ENCODE results near the gene PLEKHB2.
"Not testable (repeated sequence)": the region's sequence is repeated elsewhere in the genome, so short reads cannot be mapped to it uniquely, and the experiment has no call there.

Gene PLEKHB2

GRCh38 chr2:131142849-131143248, 37.7 kb downstream of the PLEKHB2 start:
- no peak for DNase-seq (ENCODE audit: low read depth in 2 of 3, low spot score in 1 of 3)

DNA sequence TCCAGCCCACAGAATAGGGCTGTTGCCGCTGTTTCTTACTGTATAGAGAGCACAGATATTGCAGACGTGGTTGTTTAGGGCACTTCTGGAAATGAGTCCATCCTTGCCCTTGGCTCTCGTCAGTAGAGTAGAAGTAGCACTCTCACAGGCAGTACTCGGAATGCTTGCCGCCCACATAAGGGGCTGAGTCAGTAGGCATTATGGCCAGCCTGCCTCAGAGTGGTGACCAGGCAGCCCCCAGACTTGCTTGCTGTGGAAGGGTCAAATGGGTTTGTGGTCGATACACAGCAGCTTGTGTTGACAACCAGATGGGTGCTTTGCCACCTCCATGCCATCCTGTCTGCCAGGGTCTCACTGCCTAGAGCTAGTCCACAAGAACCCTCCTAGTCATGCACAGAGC, 38.7 kb downstream of the PLEKHB2 start:
- DNase-seq (ENCODE audit: low read depth in 2 of 3, low spot score in 1 of 3): no peak

DNA sequence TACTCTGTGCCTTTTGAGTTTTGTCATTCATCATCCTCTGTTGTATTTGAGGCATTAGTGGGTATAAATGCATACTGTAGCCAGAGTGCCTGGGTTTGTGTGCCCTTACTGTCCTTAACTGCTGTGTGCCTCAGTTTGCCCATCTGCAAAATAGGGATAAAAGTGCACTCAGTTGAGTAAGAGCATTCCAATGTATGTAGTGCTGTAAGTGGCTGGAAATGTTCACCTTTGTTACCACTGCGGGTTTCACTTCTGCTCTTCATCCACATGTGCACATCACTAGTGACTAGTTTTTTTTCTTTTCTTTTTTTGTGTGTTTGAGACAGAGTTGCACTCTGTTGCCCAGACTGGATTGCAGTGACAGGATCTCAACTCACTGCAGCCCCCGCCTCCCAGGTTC, 39.9 kb downstream of the PLEKHB2 start:
- no peak for DNase-seq (ENCODE audit: low read depth in 2 of 3, low spot score in 1 of 3)

GRCh38 chr2:131146231-131146630, 41.1 kb downstream of the PLEKHB2 start:
- no peak for DNase-seq (ENCODE audit: low read depth in 2 of 3, low spot score in 1 of 3)

GRCh38 chr2:131146749-131147148, 41.6 kb downstream of the PLEKHB2 start:
- DNase-seq (ENCODE audit: low read depth in 2 of 3, low spot score in 1 of 3): no peak

DNA sequence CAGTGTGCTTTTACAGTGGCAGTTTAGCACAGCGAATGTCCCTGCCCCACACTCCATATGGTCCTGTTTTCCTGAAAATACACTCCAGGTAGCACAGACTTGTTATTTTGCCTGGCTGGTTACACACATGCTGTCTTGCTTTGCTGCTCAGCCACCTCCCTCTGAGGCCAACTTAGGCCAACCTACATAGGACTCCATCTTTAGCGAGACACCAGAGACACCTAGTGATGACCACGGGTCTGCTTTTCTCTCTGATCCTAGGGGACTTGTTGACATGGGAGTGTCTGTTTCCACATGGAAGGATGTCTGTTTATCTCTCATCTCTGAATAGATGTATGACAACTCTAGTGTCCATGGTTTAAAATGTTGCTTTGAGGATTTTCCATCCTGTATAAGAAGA, 43.3 kb downstream of the PLEKHB2 start:
- DNase-seq (ENCODE audit: low read depth in 2 of 3, low spot score in 1 of 3): no peak

- DNase-seq (ENCODE audit: low read depth in 2 of 3, low spot score in 1 of 3): not testable (repeated sequence)
Observed at GRCh38 chr2:131150109-131150508, 45.0 kb downstream of the PLEKHB2 start.

GRCh38 chr2:131151398-131151797, 46.3 kb downstream of the PLEKHB2 start:
- no peak for DNase-seq (ENCODE audit: low read depth in 2 of 3, low spot score in 1 of 3)

DNA sequence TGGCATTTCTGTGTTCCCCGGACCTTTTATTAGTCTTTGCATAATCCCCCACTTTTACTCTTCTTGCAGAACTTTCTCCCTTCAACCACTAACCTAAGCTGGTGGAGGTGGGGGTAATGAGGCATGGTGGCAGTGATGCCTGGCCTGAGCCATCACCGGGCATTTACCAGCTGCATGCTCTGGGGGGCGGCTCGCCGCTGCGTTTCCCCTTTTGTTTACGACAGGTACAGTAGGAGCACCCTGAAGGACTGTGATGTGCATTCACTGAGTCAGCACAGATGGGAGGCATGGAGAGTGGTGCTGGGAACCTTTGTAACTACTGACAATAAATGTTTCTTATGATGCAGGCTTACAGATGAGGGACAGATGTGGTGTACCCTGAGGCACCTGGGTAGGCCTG, 46.9 kb downstream of the PLEKHB2 start:
- DNase-seq (ENCODE audit: low read depth in 2 of 3, low spot score in 1 of 3): no peak

DNA sequence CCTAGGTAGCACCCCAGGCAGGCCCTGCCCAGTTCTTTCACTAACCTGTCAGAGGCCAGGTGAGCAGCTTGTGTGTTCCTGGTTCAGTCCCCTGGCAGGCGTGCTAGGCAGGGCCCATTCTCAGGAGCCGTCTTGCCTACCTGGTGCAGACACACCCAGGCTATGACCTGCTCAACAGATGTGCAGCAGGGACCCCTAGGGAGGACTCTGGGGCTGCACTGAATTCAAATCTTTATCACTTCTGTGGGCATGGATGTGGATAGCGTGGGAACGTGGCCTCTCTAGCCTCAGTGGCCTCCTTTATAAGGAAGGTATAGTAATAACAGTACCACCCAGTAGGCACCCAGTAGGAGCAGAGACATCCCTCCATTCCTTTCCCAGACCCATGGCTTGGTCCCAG, 48.4 kb downstream of the PLEKHB2 start:
- no peak for DNase-seq (ENCODE audit: low read depth in 2 of 3, low spot score in 1 of 3)

DNA sequence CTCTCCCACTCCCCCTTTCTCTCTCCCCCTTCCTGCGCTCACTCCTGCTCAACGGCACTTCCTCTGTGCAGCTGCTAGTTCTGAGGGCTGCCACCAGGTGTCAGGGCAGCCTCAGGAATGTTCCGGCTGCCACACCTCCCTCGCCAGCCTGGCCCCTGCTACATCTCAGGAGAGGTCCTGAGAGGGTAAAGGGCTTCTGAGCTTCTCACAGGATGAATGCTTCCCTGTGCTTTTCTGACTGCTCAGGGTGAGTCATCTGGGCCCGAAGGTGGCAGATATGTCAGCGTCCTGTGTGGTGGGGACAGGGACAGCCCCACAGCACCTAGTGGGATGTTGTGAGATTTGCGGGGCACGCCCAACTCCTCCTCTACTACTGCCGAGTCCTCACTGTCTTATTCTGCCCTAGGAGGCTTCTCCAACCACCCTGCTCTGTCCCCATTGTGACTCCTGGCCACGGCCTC, 49.0 kb downstream of the PLEKHB2 start:
- DNase-seq (ENCODE audit: low read depth in 2 of 3, low spot score in 1 of 3): peak; percentile 78 to 90 (median 80)

DNA sequence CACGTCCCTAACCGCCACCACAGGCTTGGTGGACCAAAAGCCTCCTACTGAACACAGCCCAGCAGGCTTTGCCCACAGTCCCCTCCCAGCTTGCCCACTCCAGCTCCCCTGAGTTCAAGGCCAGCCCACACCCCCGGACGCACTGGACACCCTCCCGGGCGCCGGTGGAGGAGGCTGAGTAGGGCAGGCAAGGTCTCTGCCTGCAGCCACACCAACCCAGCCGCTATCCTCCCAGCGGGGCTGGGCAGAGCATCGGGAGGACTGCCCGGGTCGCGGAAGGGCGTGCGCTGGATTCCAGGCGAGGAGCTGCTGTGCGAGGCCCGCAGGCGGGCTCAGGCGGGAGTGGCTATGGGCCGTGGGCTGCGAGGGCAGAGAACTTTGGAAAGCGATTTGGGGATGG, 49.5 kb downstream of the PLEKHB2 start:
- no peak for DNase-seq (ENCODE audit: low read depth in 2 of 3, low spot score in 1 of 3)

GRCh38 chr2:131155208-131155855, 50.2 kb downstream of the PLEKHB2 start:
- no peak for DNase-seq (ENCODE audit: low read depth in 2 of 3, low spot score in 1 of 3)

DNA sequence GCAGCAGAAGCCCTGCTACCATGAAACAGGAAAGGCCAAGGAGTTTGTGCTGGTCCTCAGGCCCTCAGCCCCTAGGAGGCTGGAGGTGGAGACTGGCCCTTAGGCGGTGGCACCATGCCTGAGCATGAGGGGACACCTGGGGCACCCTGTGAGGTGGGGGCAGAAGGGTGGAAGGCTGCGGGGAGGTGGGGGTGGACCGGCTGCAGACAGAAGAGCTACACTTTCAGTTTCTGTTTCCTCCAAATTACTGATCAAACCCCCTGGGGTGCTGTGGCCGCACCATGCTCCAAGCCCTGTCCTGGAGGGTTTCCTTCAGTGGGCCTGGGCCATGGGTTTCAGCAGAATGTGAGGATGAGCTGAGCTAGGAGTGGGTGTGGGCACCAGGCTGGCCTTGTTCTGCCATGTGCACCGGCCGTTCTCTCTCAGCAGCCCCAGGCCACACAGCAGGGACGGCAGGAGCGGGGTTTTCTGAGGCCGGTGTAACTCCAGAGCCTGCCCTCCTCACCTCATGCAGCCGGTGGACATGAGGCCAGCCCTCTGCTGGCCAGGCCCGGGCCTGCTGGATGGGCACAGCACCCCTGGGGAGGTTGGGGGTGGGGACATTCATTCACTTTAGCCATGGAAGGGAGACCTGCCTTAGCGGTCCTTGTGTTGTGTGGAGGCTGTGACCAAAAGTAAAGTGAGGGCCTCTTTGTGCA, 51.5 kb downstream of the PLEKHB2 start:
- DNase-seq (ENCODE audit: low read depth in 2 of 3, low spot score in 1 of 3): no peak

DNA sequence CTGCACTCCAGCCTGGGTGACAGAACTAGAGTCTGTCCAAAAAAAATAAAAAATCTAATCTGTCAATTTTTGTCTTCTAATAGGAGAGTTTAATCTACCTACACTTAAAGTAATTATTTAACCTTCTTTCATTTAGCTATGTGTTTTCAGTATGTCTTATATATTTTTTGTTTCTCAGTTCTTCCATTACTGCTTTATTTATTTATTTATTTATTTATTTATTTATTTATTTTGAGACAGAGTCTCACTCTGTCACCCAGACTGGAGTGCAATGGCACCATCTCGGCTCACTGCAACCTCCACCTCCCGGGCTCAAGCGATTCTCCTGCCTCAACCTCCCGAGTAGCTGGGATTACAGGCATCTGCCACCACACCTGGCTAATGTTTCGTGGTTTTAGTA, 60.4 kb downstream of the PLEKHB2 start:
- DNase-seq (ENCODE audit: low read depth in 2 of 3, low spot score in 1 of 3): not testable (repeated sequence)

DNA sequence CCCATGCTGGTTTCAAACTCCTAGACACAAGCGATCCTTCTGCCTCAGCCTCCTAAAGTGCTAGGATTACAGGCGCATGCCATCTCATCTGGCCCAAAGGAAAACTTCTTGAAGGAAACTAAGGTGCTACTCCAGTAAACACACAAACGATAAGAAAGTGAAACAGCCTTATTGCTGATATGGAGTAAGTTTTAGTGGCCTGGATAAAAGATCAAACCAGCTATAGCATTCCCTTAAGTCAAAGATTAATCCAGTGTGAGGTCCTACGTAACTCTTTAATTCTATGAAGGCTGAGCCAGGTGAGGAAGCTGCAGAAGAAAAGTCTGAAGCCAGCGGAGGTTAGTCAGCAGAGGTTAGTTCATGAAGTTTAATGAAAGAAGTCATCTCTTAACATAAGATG, 63.4 kb downstream of the PLEKHB2 start:
- DNase-seq (ENCODE audit: low read depth in 2 of 3, low spot score in 1 of 3): no peak

DNA sequence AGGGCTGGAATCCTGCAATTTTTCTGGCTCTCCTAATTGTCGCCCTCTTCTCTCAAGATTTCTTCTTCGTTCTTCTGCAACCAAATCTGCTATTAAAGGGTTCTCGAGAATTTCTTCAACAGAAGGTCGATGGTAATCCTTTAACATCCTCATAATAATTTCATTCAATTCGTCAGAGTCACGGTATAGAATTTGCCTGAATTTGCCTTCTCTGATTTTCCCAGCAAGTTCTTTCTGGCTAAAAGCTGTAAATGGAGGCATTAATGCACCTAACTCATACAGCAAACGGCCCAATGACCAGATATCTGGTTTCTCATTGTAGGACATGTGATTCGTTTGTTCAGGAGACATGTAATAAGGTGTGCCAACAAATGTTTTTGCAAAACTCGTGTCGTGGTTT, 72.9 kb downstream of the PLEKHB2 start:
- not testable (repeated sequence) for DNase-seq (ENCODE audit: low read depth in 2 of 3, low spot score in 1 of 3)

DNA sequence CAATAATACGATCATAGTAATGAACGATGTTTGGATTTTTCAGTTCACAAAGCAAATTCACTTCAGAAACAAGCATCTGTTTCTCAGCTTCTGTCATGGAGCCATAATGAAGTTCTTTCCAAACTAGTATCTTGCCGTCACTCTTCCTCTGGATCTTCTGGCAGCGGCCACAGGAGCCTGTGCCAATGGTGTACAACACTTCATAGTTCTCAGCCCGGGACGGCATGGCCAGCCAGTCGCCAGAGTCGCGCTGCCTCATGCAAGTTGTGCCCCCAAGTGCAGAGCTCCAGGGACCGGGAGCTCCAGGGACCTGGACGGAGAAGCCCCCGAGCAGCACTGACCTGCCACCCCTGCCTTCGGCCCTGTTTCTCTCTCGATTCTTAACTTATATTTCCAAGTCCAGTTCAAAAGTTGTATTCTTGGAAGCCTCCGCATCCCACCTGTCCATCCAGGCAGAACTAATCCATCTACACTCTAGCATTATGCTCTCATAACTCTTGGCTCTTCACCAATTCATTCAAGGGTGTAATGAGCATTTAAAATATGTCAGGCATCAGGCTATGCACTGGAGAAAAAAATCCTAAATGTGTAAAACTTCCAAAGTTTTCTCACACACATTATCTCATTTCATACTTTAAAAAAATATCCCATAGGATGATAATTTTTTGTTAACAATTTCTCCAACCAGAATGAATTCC, 73.7 kb downstream of the PLEKHB2 start:
- not testable (repeated sequence) for DNase-seq (ENCODE audit: low read depth in 2 of 3, low spot score in 1 of 3)

DNA sequence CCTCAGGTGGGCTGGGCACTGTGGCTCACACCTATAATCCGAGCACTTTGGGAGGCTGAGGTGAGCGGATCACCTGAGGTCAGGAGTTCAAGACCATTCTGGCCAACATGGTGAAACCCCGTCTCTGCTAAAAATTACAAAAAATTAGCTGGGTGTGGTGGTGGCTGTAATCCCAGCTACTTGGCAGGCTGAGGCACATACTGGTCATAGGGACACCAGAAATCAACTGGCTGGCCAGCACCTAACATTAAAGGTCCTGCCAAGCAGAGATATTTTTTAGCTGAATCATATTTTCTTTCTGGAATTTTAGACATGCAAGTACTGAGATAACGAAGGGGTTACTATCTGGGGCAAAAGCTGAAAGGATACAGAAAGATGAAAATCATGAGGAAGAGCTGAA, 76.3 kb downstream of the PLEKHB2 start:
- DNase-seq (ENCODE audit: low read depth in 2 of 3, low spot score in 1 of 3): not testable (repeated sequence)

- not testable (repeated sequence) for DNase-seq (ENCODE audit: low read depth in 2 of 3, low spot score in 1 of 3)
Observed at GRCh38 chr2:131193421-131193820, 88.3 kb downstream of the PLEKHB2 start.

DNA sequence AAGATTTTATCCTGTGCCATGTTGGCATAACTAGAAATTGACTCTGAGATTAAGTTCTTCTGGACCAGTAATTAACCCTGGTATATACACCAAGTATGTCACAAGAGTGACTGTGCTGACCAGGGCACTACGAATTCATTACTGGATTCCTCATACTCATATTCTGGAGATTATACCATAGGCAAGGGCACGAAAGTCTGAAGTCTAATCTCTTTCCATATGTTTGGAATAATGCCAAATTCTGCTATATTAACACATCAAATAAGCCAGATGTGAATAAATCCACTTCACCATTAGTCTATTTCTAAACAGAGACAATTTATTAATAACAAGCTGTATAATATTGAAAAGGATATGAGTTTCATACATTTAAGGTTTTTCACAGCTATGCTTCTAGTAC, 91.0 kb downstream of the PLEKHB2 start:
- DNase-seq (ENCODE audit: low read depth in 2 of 3, low spot score in 1 of 3): not testable (repeated sequence)
